ENCODE data around the gene SLC16A7. TPM values are rescaled to one million over a fixed set of nuclear protein-coding genes. Genes with fewer than 3 reads are reported as not detected.

SLC16A7 gene
- total and polyA plus RNA-seq, 2 donors from 2014 or later = 6.4 to 33.9 TPM

DNA sequence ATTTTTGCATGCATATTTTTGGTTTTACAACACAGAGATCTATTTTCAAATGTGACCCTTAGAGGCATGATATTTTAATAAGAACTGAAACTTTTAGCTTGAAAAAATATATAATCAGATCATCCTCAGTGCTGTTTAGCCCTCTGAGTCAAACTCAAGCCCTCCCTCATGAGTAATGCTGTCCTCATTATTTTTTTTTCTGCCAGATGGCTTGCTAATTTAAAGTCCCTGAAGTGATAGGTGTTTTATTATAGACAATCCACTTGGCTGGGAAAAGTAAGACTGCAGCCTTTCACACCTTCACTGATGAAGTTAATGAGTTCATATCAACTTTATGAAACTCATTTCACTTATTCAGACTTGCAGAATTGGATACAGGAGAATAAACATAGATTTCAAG lies 227.7 kb downstream of the SLC16A7 start:
- no peaks in the 10 kb centered on the region for H3K27me3 ChIP-seq (ENCODE audit: control insufficient read depth, insufficient read depth, low read length)
- H3K9me3 ChIP-seq (ENCODE audit: control insufficient read depth in 2 of 3, insufficient read depth in 1 of 3, low read length in 3 of 3) = no peaks in the 10 kb centered on the region
- no peak overlapping the region for H3K27ac ChIP-seq (ENCODE audit: low read depth in 2 of 2, low read length in 2 of 2)
- intact Hi-C loops (cut with DNase I) = no loop called here
- H3K9ac ChIP-seq (ENCODE audit: low read length in 3 of 3) = no peak overlapping the region
- no peak overlapping the region for H3K4me3 ChIP-seq (ENCODE audit: low read length in 3 of 3)
- DNase-seq = no peak
- no peaks in the 10 kb centered on the region for H3K4me1 ChIP-seq (ENCODE audit: control insufficient read depth in 2 of 3, insufficient read depth in 2 of 3, low read depth in 1 of 3, low read length in 3 of 3)
- FAIRE-seq = no peak
- H3K36me3 ChIP-seq (ENCODE audit: control insufficient read depth in 2 of 3, insufficient read depth in 3 of 3, low read length in 3 of 3) = no peaks in the 10 kb centered on the region
- TF ChIP-seq, protein P1, sequence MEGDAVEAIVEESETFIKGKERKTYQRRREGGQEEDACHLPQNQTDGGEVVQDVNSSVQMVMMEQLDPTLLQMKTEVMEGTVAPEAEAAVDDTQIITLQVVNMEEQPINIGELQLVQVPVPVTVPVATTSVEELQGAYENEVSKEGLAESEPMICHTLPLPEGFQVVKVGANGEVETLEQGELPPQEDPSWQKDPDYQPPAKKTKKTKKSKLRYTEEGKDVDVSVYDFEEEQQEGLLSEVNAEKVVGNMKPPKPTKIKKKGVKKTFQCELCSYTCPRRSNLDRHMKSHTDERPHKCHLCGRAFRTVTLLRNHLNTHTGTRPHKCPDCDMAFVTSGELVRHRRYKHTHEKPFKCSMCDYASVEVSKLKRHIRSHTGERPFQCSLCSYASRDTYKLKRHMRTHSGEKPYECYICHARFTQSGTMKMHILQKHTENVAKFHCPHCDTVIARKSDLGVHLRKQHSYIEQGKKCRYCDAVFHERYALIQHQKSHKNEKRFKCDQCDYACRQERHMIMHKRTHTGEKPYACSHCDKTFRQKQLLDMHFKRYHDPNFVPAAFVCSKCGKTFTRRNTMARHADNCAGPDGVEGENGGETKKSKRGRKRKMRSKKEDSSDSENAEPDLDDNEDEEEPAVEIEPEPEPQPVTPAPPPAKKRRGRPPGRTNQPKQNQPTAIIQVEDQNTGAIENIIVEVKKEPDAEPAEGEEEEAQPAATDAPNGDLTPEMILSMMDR (IDR thresholded peaks at IDR 0.05; ENCODE audit: borderline replicate concordance, extremely low read depth, insufficient read depth) = no peak

DNA sequence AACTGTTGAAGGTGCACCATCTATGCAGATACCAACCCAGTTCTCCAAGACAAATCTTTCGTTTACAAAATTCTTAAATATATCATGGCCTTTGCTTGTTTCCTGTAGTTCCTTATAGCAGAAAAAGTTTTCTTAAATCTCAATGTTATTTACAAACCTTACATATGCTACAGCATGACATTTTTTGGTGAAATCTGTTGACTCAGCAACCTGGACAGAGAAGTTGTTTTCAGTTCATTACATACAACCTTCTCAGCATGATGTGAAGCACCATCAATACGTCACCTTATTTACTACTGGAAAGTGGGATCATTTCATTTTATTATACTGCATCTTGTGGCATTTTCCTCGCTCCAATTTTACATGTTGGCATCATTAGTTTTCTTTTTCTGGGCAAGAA lies 231.9 kb downstream of the SLC16A7 start:
- Histone ChIP-seq H3K4me3 (ENCODE audit: low read length in 3 of 3) (no peak overlapping the region), H3K27me3 (ENCODE audit: control insufficient read depth, insufficient read depth, low read length) (no peaks in the 10 kb centered on the region), H3K4me1 (ENCODE audit: control insufficient read depth in 2 of 3, insufficient read depth in 2 of 3, low read depth in 1 of 3, low read length in 3 of 3) (no peaks in the 10 kb centered on the region), H3K36me3 (ENCODE audit: control insufficient read depth in 2 of 3, insufficient read depth in 3 of 3, low read length in 3 of 3) (no peaks in the 10 kb centered on the region), H3K9me3 (ENCODE audit: control insufficient read depth in 2 of 3, insufficient read depth in 1 of 3, low read length in 3 of 3) (no peaks in the 10 kb centered on the region), H3K27ac (ENCODE audit: low read depth in 2 of 2, low read length in 2 of 2) (no peak overlapping the region), H3K9ac (ENCODE audit: low read length in 3 of 3) (no peak overlapping the region)
- no peak for DNase-seq
- no peak for FAIRE-seq
- intact Hi-C loops (cut with DNase I) = no loop called here
- TF ChIP-seq, protein P1 (IDR thresholded peaks at IDR 0.05; ENCODE audit: borderline replicate concordance, extremely low read depth, insufficient read depth) = no peak

DNA sequence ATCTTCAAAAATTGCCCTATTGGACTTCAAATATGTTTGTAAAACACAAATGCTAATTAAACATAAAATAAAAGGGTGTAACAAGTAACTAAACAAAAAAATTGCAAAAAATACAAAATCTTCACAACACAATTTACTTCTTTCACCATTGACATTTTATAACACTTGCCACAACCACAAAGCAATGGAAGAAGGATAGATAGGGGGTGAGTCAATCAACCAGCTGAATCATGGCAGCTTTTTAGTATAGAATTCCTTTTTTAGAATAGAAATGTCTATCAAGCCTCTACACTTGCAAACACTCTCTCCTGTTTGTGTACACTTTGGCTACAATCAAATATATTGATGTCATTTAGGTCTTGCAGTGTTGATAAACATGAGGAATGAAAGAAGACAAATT lies 232.7 kb downstream of the SLC16A7 start:
- Histone ChIP-seq H3K36me3 (ENCODE audit: control insufficient read depth in 2 of 3, insufficient read depth in 3 of 3, low read length in 3 of 3) (no peaks in the 10 kb centered on the region), H3K9me3 (ENCODE audit: control insufficient read depth in 2 of 3, insufficient read depth in 1 of 3, low read length in 3 of 3) (no peaks in the 10 kb centered on the region), H3K27me3 (ENCODE audit: control insufficient read depth, insufficient read depth, low read length) (no peaks in the 10 kb centered on the region), H3K27ac (ENCODE audit: low read depth in 2 of 2, low read length in 2 of 2) (no peak overlapping the region), H3K4me1 (ENCODE audit: control insufficient read depth in 2 of 3, insufficient read depth in 2 of 3, low read depth in 1 of 3, low read length in 3 of 3) (no peaks in the 10 kb centered on the region), H3K4me3 (ENCODE audit: low read length in 3 of 3) (no peak overlapping the region), H3K9ac (ENCODE audit: low read length in 3 of 3) (no peak overlapping the region)
- intact Hi-C loops (cut with DNase I) = no loop called here
- TF ChIP-seq, protein P1 (IDR thresholded peaks at IDR 0.05; ENCODE audit: borderline replicate concordance, extremely low read depth, insufficient read depth) = no peak
- FAIRE-seq = no peak
- DNase-seq = no peak

DNA sequence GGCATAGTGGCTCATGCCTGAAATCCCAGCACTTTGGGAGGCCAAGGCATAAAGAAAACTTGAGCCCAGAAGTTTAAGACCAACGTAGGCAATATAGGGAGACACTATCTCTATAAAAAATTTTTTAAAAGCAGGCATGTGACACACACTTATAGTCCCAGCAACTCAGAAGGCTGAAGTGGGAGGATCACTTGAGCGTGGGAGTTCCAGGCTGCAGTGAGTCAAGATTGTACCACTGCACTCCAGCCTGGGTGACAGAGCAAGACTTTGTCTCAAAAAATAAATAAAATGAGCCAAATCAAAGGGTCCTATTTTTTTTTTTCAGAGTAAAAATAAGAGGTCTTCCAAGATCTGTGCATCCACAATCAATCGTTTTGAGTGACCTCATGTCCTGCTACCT lies 237.6 kb downstream of the SLC16A7 start:
- no peaks in the 10 kb centered on the region for H3K4me1 ChIP-seq (ENCODE audit: control insufficient read depth in 2 of 3, insufficient read depth in 2 of 3, low read depth in 1 of 3, low read length in 3 of 3)
- H3K27ac ChIP-seq (ENCODE audit: low read depth in 2 of 2, low read length in 2 of 2) = no peak overlapping the region
- intact Hi-C loops (cut with DNase I) = no loop called here
- no peaks in the 10 kb centered on the region for H3K27me3 ChIP-seq (ENCODE audit: control insufficient read depth, insufficient read depth, low read length)
- TF ChIP-seq, protein P1 (IDR thresholded peaks at IDR 0.05; ENCODE audit: borderline replicate concordance, extremely low read depth, insufficient read depth) = no peak
- H3K9ac ChIP-seq (ENCODE audit: low read length in 3 of 3) = no peak overlapping the region
- no peak for DNase-seq
- no peaks in the 10 kb centered on the region for H3K9me3 ChIP-seq (ENCODE audit: control insufficient read depth in 2 of 3, insufficient read depth in 1 of 3, low read length in 3 of 3)
- no peaks in the 10 kb centered on the region for H3K36me3 ChIP-seq (ENCODE audit: control insufficient read depth in 2 of 3, insufficient read depth in 3 of 3, low read length in 3 of 3)
- no peak overlapping the region for H3K4me3 ChIP-seq (ENCODE audit: low read length in 3 of 3)
- FAIRE-seq = no peak
